IMR-90 (cell line): Measurements from ENCODE around the gene IRF2BP2.

Experiments used
- FOS ChIP-seq: fragments of 150-350 bp; IDR thresholded peaks from 2 replicates; pipeline ENCODE4 v1.6.1; 2016; ENCODE audit warnings: low read depth, low read length
- MAFK ChIP-seq: IDR thresholded peaks from 2 replicates; pipeline ENCODE4 v1.6.1; 2012; ENCODE audit warnings: low read depth, low read length, improper control_type of control experiment
- MXI1 ChIP-seq: IDR thresholded peaks from 2 replicates; pipeline ENCODE4 v1.6.1; 2012; ENCODE audit warnings: low read depth, mild to moderate bottlenecking, low read length, moderate library complexity, borderline replicate concordance
- NFE2L2 ChIP-seq: fragments of 150-350 bp; IDR thresholded peaks from 2 replicates; pipeline ENCODE4 v1.6.1; 2016; ENCODE audit warnings: low read depth, mild to moderate bottlenecking, low read length
- POLR2A ChIP-seq: IDR thresholded peaks from 2 replicates; pipeline ENCODE4 v1.6.1; 2012; ENCODE audit warnings: mild to moderate bottlenecking, low read depth, low read length
- RAD21 ChIP-seq: IDR thresholded peaks from 2 replicates; pipeline ENCODE4 v1.6.1; 2012; ENCODE audit warnings: low read length, improper control_type of control experiment
- TF ChIP-seq, protein P1 (sequence below): conservative IDR thresholded peaks from 2 replicates; pipeline ENCODE4 v1.5.1; 2012; ENCODE audit warnings: mild to moderate bottlenecking, low read depth, low read length, improper control_type of control experiment
- TF ChIP-seq, protein P2 (sequence below): fragments of 150-350 bp; IDR thresholded peaks from 2 replicates; pipeline ENCODE4 v1.6.1; 2016; ENCODE audit warnings: low read depth, mild to moderate bottlenecking, low read length, moderate library complexity, borderline replicate concordance

DNA sequence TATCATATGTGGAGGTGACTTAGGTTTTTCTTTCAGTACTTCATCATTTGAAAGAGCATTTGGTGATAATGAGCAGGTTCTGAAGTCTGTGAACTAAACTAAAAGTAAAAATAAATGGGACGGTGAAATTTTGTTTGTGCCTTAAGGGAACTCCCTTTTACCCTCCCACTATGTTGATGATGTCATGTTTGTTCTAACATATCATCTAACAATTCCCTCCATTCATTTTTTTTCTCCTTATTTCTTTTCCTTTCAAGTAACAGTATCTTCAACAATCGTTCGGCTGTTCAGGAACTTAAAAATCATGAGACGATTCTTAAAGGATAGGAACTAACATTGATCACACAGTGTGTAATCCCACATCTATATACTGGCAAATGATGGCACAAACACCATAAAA is 30.0 kb upstream of the IRF2BP2 start:
- TF ChIP-seq, protein P1, sequence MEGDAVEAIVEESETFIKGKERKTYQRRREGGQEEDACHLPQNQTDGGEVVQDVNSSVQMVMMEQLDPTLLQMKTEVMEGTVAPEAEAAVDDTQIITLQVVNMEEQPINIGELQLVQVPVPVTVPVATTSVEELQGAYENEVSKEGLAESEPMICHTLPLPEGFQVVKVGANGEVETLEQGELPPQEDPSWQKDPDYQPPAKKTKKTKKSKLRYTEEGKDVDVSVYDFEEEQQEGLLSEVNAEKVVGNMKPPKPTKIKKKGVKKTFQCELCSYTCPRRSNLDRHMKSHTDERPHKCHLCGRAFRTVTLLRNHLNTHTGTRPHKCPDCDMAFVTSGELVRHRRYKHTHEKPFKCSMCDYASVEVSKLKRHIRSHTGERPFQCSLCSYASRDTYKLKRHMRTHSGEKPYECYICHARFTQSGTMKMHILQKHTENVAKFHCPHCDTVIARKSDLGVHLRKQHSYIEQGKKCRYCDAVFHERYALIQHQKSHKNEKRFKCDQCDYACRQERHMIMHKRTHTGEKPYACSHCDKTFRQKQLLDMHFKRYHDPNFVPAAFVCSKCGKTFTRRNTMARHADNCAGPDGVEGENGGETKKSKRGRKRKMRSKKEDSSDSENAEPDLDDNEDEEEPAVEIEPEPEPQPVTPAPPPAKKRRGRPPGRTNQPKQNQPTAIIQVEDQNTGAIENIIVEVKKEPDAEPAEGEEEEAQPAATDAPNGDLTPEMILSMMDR, result no peak
- TF ChIP-seq MAFK (no peak), FOS (no peak), POLR2A (no peak), NFE2L2 (no peak), MXI1 (no peak), RAD21 (no peak)
- TF ChIP-seq, protein P2, sequence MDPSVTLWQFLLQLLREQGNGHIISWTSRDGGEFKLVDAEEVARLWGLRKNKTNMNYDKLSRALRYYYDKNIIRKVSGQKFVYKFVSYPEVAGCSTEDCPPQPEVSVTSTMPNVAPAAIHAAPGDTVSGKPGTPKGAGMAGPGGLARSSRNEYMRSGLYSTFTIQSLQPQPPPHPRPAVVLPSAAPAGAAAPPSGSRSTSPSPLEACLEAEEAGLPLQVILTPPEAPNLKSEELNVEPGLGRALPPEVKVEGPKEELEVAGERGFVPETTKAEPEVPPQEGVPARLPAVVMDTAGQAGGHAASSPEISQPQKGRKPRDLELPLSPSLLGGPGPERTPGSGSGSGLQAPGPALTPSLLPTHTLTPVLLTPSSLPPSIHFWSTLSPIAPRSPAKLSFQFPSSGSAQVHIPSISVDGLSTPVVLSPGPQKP, result no peak
